Measurements from ENCODE around the gene TRAPPC8.

DNA sequence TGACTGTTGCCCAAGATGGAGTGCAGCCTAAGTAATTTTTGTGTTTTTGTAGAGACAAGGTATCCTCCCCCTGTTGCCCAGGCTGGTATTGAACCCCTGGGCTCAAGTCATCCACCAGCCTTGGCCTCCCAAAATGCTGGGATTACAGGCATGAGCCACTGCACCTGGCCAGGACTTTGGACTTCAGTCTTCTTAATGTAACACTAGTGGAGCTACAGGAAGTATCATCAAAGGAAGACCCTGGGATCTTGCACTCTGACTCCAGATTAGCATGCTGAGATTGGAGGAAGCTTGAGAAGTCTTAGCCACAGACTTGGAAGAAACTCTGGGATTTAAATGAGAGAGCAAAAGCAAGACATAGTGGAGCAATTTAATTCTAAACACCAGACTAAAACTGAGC lies 37.9 kb upstream of the TRAPPC8 start:
- TF ChIP-seq USF2 (IDR thresholded peaks at IDR 0.05) (no peak), RAD21 (conservative IDR thresholded peaks at IDR 0.05 in 1 of 2, IDR thresholded peaks at IDR 0.05 in 1 of 2) (no peak), EP300 (IDR thresholded peaks at IDR 0.05) (no peak)

Data from A549 (cell line).